Measurements from ENCODE around the gene ABLIM3.

ABLIM3 gene

DNA sequence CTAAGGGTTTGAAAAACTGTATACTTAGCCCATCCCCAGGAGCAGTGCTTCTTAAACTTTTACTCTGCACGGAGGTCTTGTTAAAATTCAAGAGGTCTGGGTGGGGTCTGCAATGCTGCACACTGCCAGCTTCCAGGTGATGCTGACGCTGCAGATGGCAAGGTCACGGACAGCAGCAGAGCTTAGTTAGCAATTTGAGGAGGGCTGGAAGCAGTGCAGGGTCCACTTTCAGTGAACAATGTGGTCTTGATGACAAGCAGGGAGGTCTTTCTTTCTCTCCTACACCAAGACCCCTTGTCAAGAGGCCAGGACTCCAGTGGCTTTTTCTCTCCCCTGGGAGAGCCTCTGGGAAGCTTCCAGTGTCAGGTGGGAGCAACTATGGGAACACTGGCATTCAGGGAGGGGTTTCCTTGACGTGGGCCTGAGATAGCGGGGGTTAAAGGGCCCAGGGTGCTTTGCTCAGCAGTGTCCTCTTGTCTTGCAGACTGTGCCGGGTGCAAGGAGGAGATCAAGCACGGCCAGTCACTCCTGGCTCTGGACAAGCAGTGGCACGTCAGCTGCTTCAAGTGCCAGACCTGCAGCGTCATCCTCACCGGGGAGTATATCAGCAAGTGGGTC is 65.3 kb downstream of the ABLIM3 start:
- no peaks in the 10 kb centered on the region for H3K9me3 ChIP-seq (ENCODE audit: severe bottlenecking)
- peaks cover 23% of the 10 kb centered on the region for H3K36me3 ChIP-seq (ENCODE audit: low read depth)
- peak overlapping the region; percentile 5 for H3K27ac ChIP-seq (ENCODE audit: poor library complexity, severe bottlenecking)
- TF ChIP-seq, protein P1, sequence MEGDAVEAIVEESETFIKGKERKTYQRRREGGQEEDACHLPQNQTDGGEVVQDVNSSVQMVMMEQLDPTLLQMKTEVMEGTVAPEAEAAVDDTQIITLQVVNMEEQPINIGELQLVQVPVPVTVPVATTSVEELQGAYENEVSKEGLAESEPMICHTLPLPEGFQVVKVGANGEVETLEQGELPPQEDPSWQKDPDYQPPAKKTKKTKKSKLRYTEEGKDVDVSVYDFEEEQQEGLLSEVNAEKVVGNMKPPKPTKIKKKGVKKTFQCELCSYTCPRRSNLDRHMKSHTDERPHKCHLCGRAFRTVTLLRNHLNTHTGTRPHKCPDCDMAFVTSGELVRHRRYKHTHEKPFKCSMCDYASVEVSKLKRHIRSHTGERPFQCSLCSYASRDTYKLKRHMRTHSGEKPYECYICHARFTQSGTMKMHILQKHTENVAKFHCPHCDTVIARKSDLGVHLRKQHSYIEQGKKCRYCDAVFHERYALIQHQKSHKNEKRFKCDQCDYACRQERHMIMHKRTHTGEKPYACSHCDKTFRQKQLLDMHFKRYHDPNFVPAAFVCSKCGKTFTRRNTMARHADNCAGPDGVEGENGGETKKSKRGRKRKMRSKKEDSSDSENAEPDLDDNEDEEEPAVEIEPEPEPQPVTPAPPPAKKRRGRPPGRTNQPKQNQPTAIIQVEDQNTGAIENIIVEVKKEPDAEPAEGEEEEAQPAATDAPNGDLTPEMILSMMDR (IDR thresholded peaks at IDR 0.05; ENCODE audit: poor library complexity, severe bottlenecking) = no peak
- ATAC-seq (ENCODE audit: low read depth) (peak; percentile 71), DNase-seq (ENCODE audit: low spot score) (no peak)
- H3K4me1 ChIP-seq (ENCODE audit: insufficient read depth, poor library complexity, severe bottlenecking) = peaks cover 18% of the 10 kb centered on the region
- H3K27me3 ChIP-seq (ENCODE audit: insufficient read depth, poor library complexity, severe bottlenecking) = no peaks in the 10 kb centered on the region
- no peak overlapping the region for H3K4me3 ChIP-seq (ENCODE audit: severe bottlenecking)

DNA sequence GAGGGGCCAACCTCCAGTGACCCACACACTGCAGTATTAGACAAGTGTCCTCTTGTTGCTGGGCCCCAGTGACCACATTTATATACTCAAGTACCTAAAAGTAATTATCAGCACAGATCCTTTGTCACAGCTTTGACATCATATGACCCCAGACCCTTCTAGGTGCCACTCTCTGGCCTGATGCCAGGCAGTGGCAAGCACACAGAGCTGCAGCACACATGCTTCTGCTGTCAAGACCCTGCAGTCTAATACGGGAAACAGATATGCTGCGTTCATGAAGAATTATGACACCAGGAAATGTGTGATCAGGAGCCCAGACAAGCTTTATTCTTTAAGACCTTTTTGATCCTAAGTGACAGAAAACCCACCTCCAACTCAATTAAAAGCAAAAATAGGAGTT is 66.5 kb downstream of the ABLIM3 start:
- H3K27ac ChIP-seq (ENCODE audit: poor library complexity, severe bottlenecking) = no peak overlapping the region
- ATAC-seq (ENCODE audit: low read depth) (no peak), DNase-seq (ENCODE audit: low spot score) (no peak)
- no peaks in the 10 kb centered on the region for H3K27me3 ChIP-seq (ENCODE audit: insufficient read depth, poor library complexity, severe bottlenecking)
- TF ChIP-seq, protein P1 (IDR thresholded peaks at IDR 0.05; ENCODE audit: poor library complexity, severe bottlenecking) = no peak
- H3K4me3 ChIP-seq (ENCODE audit: severe bottlenecking) = no peak overlapping the region
- no peaks in the 10 kb centered on the region for H3K9me3 ChIP-seq (ENCODE audit: severe bottlenecking)
- peaks cover 12% of the 10 kb centered on the region for H3K36me3 ChIP-seq (ENCODE audit: low read depth)
- peaks cover 18% of the 10 kb centered on the region for H3K4me1 ChIP-seq (ENCODE audit: insufficient read depth, poor library complexity, severe bottlenecking)

DNA sequence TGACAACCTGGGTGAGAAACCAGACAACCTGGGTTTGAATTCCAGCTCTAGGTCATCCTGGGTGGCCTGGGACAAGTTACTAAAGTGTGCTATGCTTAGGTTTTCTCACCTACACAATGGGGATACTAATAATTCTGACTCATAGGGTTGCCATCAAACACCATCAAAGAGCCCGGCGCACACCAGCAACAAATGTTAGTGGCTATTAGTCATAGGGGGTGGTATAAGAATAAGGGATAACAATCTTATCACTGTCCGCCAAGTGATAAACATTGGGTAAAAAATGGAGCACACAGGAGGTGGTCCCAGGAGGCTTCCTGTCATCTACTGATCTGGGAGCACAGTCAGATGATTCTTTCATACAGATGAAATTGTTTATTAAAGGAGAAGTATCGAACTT is 68.9 kb downstream of the ABLIM3 start:
- Histone ChIP-seq H3K27me3 (ENCODE audit: insufficient read depth, poor library complexity, severe bottlenecking) (no peaks in the 10 kb centered on the region), H3K36me3 (ENCODE audit: low read depth) (no peaks in the 10 kb centered on the region), H3K9me3 (ENCODE audit: severe bottlenecking) (no peaks in the 10 kb centered on the region), H3K27ac (ENCODE audit: poor library complexity, severe bottlenecking) (no peak overlapping the region), H3K4me1 (ENCODE audit: insufficient read depth, poor library complexity, severe bottlenecking) (peaks cover 18% of the 10 kb centered on the region), H3K4me3 (ENCODE audit: severe bottlenecking) (no peak overlapping the region)
- TF ChIP-seq, protein P1 (IDR thresholded peaks at IDR 0.05; ENCODE audit: poor library complexity, severe bottlenecking) = no peak
- ATAC-seq (ENCODE audit: low read depth) (no peak), DNase-seq (ENCODE audit: low spot score) (no peak)

DNA sequence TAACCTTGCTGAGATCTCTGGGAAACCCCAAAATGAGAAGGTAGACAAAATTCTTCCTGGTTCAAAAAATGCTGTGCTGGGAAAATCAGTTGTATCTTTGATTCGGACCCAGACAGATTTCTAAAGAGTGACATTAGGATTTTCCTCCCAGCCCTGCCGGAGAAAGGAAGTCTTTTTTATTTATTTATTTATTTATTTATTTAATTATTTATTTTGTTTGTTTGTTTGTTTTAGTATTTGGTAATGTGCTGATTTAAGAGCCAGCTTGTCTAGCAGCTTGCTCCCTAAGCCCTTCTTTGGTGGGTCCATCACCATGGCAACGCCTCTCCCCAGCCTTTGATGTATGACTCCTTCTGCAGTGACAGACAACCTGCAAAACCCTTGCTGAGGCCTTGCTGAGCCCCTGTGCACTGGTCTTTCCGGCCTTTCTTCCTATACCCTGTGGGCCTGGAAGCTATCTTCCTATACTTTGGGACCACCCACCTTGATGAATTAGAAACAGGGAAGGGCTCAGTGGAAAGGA is 69.7 kb downstream of the ABLIM3 start:
- no peaks in the 10 kb centered on the region for H3K9me3 ChIP-seq (ENCODE audit: severe bottlenecking)
- peaks cover 12% of the 10 kb centered on the region for H3K4me1 ChIP-seq (ENCODE audit: insufficient read depth, poor library complexity, severe bottlenecking)
- H3K27me3 ChIP-seq (ENCODE audit: insufficient read depth, poor library complexity, severe bottlenecking) = no peaks in the 10 kb centered on the region
- H3K4me3 ChIP-seq (ENCODE audit: severe bottlenecking) = no peak overlapping the region
- TF ChIP-seq, protein P1 (IDR thresholded peaks at IDR 0.05; ENCODE audit: poor library complexity, severe bottlenecking) = no peak
- DNase-seq (ENCODE audit: low spot score) = no peak
- no peak overlapping the region for H3K27ac ChIP-seq (ENCODE audit: poor library complexity, severe bottlenecking)
- ATAC-seq (ENCODE audit: low read depth) = no peak
- H3K36me3 ChIP-seq (ENCODE audit: low read depth) = no peaks in the 10 kb centered on the region

DNA sequence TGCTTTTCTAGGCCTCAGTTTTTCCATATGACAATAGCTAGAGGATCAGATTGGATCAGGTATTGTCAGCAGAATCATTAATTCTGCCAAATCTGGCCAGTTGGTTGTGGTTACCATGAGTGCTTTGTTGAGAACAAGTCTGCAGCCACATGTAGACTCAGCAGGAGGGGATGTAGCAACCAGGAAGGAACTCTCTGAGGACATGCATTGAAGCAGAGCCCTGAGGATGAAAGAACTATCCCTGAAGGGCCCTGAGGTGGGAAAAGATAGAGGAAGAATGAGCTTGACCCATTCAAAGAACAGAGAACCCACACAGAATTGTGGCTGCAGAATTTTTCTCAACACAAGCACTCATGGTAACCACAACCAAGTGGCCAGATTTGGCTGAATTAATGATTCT is 70.3 kb downstream of the ABLIM3 start:
- Histone ChIP-seq H3K27me3 (ENCODE audit: insufficient read depth, poor library complexity, severe bottlenecking) (no peaks in the 10 kb centered on the region), H3K27ac (ENCODE audit: poor library complexity, severe bottlenecking) (no peak overlapping the region)
- DNase-seq (ENCODE audit: low spot score) = no peak

More for the DNA sequence above, 70.3 kb downstream of the ABLIM3 start:
- H3K4me1 ChIP-seq (ENCODE audit: insufficient read depth, poor library complexity, severe bottlenecking) = peaks cover 6% of the 10 kb centered on the region
- no peaks in the 10 kb centered on the region for H3K9me3 ChIP-seq (ENCODE audit: severe bottlenecking)
- no peak for ATAC-seq (ENCODE audit: low read depth)
- no peaks in the 10 kb centered on the region for H3K36me3 ChIP-seq (ENCODE audit: low read depth)
- H3K4me3 ChIP-seq (ENCODE audit: severe bottlenecking) = no peak overlapping the region
- TF ChIP-seq, protein P1 (IDR thresholded peaks at IDR 0.05; ENCODE audit: poor library complexity, severe bottlenecking) = no peak
